ENCODE data around the gene TERB2.
"Not testable (repeated sequence)": the region's sequence is repeated elsewhere in the genome, so short reads cannot be mapped to it uniquely, and the experiment has no call there.

GRCh38 chr15:44979617-44980339 lies 23.3 kb downstream of the TERB2 start:
- TF ChIP-seq CTCF (conservative IDR thresholded peaks at IDR 0.05; ENCODE audit: low read depth, low read length); RAD21 (IDR thresholded peaks at IDR 0.05; ENCODE audit: low read length); RCOR1 (IDR thresholded peaks at IDR 0.05; ENCODE audit: insufficient replicate concordance, low read length); NFE2L2 (IDR thresholded peaks at IDR 0.05; ENCODE audit: low read depth, low read length); FOS (IDR thresholded peaks at IDR 0.05; ENCODE audit: low read depth, low read length); POLR2A (IDR thresholded peaks at IDR 0.05; ENCODE audit: low read depth, low read length); MXI1 (IDR thresholded peaks at IDR 0.05; ENCODE audit: borderline replicate concordance, low read depth, low read length); USF2 (IDR thresholded peaks at IDR 0.05; ENCODE audit: low read depth, low read length); MAFK (IDR thresholded peaks at IDR 0.05; ENCODE audit: low read depth, low read length); MAZ (IDR thresholded peaks at IDR 0.05; ENCODE audit: borderline replicate concordance, low read depth, low read length); CEBPB (IDR thresholded peaks at IDR 0.05; ENCODE audit: low read depth, low read length); BHLHE40 (IDR thresholded peaks at IDR 0.05; ENCODE audit: low read depth, low read length); ELK1 (IDR thresholded peaks at IDR 0.05; ENCODE audit: borderline replicate concordance, low read depth, low read length): not testable (repeated sequence)
